Bronchial epithelial cell (primary cell): Measurements from ENCODE around the gene FZD7. TPM values are rescaled to one million over a fixed set of nuclear protein-coding genes. Genes with fewer than 3 reads are reported as not detected.

Experiments
- DNase-seq: peaks from one replicate; pipeline ENCODE4 v3.0.0-alpha.2; 2010; ENCODE audit warnings: low read depth
- FAIRE-seq: peaks from 2 replicates; lab custom pipeline; 2011; peaks lifted over from hg19 to GRCh38; lab: Jason Lieb, UNC
- H3K27me3 ChIP-seq: 2 replicates; pipeline ENCODE4 v1.5.1; 2011; ENCODE audit warnings: low read length; ENCODE audit not compliant: control insufficient read depth, insufficient read depth
- H3K36me3 ChIP-seq: 2 replicates; pipeline ENCODE4 v1.5.1; 2011; ENCODE audit warnings: low read length; ENCODE audit not compliant: control insufficient read depth, insufficient read depth
- H3K4me3 ChIP-seq: 2 replicates; pipeline ENCODE4 v1.5.1; 2011; ENCODE audit warnings: mild to moderate bottlenecking, low read depth, low read length, control low read depth
- total RNA-seq: library from RNA; depleted of rRNA; stranded (reverse); fragments of >200 nt; gene quantifications from 2 replicates; pipeline ENCODE4 v1.2.1, GENCODE V29; 2014
- TF ChIP-seq, protein P1 (sequence below): IDR thresholded peaks from 2 replicates; pipeline ENCODE4 v1.5.1; 2011; ENCODE audit warnings: mild to moderate bottlenecking, moderate library complexity, low read length, control low read depth, inconsistent platforms; ENCODE audit not compliant: insufficient read depth, severe bottlenecking

FZD7 gene
- total RNA-seq, 1 donor from 2014 or later: 1.8 TPM

DNA sequence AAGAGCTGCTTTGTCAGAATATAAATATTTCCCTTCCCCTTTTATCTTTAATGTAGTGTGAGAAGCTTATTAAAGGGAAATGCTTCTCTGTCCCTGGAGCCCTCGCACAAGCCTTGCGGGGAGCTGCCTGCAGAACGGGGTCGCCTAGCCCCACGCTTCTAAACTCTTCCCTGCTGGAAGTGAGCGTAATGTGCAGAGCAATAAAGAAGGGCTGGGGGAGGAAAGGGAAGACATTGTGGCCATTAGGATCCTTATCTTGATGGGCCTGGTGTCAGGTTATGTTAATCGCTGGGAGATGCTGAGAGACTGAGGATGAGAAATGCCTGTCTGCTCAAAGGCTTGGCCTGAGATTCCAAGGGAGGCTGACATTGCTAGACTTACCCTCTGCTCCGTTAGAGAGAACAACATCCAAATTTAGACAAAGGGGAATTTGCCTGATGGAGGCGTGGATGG, 18.9 kb upstream of the FZD7 start:
- DNase-seq: no peak

DNA sequence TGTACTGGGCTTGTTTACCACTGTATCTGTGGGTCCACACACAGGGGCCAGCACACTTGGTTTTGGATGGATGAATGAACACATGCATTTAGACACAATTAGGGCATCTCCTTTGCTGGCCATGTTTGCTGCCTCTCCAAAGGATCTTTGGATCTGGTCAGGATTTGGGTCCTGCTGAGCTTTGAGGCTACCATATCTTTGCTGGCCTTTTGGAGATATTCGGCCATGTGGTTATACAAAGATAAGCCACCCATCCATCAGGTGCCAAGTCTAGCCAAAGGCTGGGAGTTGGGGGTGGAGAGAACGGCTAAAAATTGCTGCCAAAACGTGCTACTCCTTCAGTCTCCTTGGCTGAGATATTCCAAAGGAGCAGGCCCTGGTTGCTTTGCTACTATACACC, 18.2 kb upstream of the FZD7 start:
- no peak for DNase-seq
- no peak for FAIRE-seq
- H3K36me3 ChIP-seq: no peaks in the 10 kb centered on the region
- H3K4me3 ChIP-seq: no peak overlapping the region
- TF ChIP-seq, protein P1, sequence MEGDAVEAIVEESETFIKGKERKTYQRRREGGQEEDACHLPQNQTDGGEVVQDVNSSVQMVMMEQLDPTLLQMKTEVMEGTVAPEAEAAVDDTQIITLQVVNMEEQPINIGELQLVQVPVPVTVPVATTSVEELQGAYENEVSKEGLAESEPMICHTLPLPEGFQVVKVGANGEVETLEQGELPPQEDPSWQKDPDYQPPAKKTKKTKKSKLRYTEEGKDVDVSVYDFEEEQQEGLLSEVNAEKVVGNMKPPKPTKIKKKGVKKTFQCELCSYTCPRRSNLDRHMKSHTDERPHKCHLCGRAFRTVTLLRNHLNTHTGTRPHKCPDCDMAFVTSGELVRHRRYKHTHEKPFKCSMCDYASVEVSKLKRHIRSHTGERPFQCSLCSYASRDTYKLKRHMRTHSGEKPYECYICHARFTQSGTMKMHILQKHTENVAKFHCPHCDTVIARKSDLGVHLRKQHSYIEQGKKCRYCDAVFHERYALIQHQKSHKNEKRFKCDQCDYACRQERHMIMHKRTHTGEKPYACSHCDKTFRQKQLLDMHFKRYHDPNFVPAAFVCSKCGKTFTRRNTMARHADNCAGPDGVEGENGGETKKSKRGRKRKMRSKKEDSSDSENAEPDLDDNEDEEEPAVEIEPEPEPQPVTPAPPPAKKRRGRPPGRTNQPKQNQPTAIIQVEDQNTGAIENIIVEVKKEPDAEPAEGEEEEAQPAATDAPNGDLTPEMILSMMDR: no peak
- peaks cover 4% of the 10 kb centered on the region for H3K27me3 ChIP-seq

More for the DNA sequence above, 18.9 kb upstream of the FZD7 start:
- no peak for FAIRE-seq
- TF ChIP-seq, protein P1: no peak
- H3K27me3 ChIP-seq: peaks cover 4% of the 10 kb centered on the region
- no peaks in the 10 kb centered on the region for H3K36me3 ChIP-seq
- H3K4me3 ChIP-seq: no peak overlapping the region

DNA sequence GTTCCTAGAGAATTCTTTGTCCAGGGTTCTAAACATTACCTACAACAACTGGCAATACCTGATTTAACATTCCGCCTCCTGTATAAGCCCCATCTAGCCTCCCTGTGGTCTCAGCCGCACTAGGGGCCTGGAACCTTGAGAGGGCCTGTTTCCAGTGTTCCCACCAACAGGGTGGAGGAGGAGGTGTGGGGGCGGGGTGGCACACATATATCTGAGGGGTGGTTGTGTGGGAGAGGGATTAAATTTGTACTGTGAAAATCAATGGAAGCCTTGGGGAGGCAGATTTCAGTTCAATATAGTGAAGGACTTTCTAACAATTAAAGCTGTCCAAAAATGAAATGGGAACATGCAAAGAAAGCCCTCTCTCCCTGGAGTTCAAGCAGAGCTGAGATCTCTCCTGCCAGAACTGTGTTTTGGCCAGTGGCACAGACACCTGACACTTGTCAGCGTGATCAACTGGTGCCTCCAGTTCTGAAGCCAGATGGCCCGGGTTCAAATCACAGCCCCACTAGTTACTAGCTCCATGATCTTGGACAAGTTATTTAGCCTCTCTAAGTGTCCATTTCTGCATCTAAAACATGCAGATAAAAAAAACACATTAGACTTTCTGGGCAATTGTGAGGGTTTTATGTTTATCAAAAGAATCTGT, 17.0 kb upstream of the FZD7 start:
- FAIRE-seq (no peak), DNase-seq (no peak)
- peaks cover 2% of the 10 kb centered on the region for H3K27me3 ChIP-seq
- H3K36me3 ChIP-seq: no peaks in the 10 kb centered on the region
- TF ChIP-seq, protein P1: no peak
- no peak overlapping the region for H3K4me3 ChIP-seq

DNA sequence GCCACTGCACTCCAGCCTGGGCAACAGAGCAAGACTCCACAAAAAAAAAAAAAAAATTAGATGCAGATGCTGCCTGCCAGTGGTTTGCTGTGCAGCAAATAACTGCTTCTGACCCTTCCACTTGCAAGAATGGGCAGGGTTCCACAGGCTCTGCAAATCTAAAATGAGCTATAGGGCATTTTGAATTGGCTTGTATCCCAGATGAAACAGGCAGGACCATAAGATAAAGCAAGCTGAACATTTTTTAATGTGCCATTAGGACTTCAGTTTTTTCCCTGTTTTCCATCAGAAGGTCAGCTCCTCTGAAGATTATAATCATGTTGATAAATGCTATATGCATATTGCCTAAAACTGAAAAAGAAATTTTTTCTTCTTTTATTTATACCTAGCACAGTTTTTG, 15.7 kb upstream of the FZD7 start:
- DNase-seq (no peak), FAIRE-seq (no peak)
- no peaks in the 10 kb centered on the region for H3K36me3 ChIP-seq
- no peak overlapping the region for H3K4me3 ChIP-seq
- TF ChIP-seq, protein P1: no peak
- H3K27me3 ChIP-seq: peaks cover 2% of the 10 kb centered on the region

DNA sequence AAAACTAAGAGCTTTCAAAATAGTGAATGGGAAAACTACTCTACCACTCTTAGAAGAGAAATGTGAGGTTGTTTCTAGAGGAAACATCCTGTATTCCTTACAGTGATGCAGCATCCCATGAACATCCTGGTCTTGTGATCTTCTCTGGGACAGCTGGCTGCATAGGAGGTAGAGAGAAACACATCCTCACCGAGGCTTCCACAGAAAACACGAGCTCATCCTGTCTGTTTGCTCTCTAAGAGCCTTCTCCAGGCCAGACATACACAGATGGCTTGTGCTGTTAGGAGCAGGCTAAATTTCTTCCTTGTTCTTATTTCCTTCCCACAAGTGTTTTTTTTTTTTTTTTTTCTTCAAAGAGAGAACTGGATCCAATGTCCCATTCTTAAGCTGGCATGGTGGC, 14.7 kb upstream of the FZD7 start:
- Histone ChIP-seq H3K4me3 (no peak overlapping the region), H3K36me3 (no peaks in the 10 kb centered on the region), H3K27me3 (peaks cover 3% of the 10 kb centered on the region)
- TF ChIP-seq, protein P1: no peak
- DNase-seq (no peak), FAIRE-seq (no peak)
